GM20431 (cell line): ENCODE measurements around the gene PUS7.

Experiments used
- in situ Hi-C: fragments of 300-500 bp; cut with MseI, MboI; formaldehyde crosslinking; loops from one replicate; pipeline ENCODE4 v1.15.0; 2020; ENCODE audit warnings: low sequenced_read_pairs; ENCODE audit not compliant: unreplicated experiment

Gene PUS7

DNA sequence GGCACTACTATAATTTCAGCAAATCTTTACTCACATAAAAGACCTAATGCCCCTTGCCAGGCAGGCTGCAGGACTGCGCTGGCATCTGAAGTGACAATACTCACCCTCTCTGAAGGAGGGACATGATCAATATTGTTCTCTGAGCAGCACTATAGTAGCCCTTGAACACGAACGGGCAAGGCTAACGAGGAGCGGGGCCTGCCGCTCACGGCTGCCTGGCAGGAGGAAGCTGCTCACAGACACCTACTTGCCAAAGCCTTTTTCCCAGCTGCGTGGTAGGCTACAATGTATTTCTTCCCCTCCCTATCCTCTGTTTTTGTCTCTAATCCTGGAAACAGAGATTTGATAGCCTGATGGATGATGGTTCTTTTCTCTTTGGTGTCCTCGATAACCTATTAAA, 19.9 kb downstream of the PUS7 start:
- in situ Hi-C loops = no loop called here

DNA sequence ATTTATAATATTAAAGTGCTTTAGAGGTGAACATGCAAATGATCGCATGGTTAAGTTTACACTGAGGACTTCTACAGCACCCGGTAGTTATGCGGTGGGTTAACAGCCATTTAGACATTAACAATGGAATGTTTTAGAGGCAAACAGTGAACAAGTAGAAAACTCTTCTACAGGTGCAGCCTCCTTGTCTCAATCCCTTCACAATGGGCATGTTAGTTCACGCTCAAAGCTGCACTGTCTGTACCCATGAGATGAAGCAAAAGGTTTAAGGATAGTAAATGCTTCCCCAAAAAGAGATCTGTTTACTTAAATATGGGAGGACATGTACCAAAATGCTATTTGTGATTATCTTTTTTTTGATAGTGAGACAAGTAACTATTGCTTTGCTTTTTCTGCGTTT, 25.1 kb downstream of the PUS7 start:
- in situ Hi-C loops = no loop called here

DNA sequence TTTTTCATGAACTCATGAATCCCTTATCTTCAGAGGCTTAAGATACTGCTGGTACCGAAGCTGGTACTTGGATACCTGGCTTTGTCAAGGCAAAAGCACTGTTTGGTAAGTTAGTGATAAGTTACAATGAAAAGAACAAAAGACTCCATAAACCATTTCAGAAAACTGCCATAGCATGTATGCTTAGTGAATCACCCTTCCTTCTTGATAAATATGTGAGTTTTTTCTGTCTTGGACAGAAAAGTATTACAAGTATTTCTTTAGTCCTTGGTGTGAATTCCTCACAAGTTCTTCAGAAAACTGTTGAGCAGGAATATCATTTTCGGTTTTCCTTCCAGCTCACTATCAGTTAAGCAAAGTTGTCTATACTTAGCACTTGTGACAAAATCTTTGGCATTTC, 25.6 kb downstream of the PUS7 start:
- in situ Hi-C loops = no loop called here

DNA sequence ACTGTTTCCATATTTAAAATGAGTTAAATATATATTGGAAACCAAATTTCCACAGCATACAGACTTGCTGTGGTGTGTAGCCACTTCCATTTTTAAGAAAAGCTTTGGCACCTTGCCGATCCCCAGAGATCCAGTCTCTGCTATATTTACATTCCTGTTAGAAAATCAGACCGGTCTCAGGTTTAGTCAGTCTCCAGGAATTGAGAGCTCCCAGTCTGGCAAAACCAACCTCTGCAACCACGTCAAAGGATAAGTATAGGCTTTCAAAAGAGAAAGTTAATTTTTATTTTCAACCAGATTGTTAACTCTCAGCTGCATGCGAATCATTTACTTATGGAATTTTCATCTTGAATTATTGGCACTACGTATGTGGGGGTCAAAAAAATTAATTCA, 28.2 kb downstream of the PUS7 start:
- in situ Hi-C loops = no loop called here

DNA sequence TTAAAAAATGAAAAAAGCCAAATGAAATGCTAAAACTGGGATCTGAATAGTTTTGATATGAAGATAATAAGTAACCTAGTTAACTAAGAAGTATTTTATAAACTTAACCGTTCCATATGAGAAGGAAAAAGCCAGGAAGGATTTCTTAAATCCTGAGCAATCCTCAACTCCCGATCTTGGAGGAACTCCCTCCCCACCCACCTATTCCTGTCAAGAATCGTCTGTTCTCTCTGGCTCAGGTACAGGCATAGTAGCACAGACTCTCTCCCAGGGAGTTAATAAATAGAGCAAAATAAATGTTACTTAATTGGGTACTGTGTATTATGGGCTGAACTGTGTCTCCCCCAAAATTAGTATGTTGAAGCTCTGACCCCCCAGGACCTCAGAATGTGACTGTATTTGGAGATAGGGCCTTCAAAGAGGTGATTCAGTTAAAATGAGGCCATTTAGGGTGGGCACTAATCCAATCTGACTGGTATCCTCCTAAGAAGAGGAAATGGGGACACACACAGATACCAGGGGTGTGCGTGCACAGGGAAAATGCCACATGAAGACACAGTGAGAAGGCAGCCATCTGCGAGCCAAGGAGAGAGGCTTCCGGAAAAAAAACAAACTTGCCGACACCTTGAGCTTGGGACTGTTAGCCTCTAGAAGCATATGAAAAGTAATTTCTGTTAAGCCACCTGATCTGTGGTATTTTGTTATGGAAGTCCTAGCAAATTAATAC, 28.7 kb downstream of the PUS7 start:
- in situ Hi-C loops = no loop called here

DNA sequence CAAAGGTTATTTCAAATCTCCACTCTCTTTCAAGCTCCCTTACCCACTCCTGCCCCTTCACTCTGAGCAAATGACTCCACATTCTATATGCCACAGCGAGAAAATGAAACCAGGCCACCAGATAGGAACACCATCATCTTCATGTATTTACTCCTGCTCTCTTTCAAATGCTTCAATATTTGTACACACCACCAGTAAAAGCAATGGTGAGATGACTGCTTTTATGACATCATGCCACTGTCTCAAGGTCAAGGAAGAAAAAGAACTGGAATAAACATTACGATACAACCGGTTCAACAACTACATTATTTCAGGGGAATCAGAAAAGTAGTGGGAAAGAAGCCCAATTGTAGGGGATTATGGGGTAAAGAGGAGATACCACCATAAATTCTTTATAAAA, 32.7 kb downstream of the PUS7 start:
- in situ Hi-C loops = no loop called here

DNA sequence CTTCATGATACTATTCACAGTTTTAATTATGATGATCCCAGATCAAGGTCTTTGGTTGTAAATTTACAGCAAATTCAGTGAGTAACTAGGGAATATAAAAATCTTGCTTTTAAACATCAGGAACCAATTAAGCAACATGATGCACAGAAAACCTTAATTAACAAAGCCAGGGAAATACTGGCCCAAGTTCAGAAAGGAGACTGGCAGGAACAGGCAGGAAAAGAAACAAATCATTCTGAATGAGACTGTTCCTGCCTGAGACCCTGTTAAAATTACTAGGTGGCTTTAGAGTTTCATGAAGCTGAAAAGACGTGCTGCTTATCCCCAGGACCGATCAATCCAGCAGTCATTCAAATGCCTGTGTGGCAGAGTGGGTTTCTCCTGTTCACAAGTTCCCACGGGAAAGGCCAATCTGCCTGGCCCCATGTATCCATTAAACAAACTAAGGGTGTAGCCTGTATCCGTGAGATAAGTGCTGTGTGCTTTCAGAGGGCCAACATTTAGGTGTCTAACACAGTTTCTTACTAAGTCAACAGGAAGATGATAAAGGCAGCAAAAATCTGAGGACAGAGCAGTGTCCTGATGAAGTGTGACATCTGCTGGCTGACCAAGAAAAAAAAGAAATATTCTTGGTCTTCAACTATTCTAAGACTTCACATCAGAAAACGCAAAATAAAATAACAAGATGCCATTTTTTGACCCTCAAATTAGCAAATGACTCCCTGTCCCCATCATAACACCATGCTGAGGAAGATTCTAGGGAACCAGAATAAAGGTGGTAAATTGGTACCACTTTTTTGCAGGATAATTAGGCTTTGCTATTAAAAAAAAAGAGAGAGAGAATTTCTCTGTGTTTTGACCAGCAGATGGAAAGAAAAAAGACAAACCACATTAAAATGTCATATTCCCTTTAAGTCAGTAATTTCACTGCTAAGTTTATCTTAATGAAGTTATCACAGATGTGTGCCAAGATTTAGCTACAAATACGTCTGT, 34.2 kb downstream of the PUS7 start:
- in situ Hi-C loops = no loop called here

DNA sequence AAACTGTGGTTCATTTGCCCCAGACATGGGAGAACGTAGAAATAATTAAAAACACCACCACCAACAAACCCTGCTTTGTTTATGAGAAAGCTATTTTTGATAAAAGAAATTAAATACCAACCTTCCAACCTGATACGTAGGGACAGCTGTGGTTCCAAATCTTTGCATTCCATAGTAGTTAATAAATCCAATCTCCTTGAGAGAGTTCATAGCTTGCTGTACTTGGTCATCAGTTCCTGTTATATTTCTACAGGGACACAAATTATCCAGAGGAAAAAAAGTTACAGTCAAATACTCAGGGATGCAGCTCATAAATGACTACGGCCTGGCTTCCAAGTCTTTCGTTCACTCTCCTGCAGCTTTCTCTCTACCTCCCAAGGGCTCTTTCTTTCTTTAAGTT, 41.1 kb downstream of the PUS7 start:
- in situ Hi-C loops = no loop called here

DNA sequence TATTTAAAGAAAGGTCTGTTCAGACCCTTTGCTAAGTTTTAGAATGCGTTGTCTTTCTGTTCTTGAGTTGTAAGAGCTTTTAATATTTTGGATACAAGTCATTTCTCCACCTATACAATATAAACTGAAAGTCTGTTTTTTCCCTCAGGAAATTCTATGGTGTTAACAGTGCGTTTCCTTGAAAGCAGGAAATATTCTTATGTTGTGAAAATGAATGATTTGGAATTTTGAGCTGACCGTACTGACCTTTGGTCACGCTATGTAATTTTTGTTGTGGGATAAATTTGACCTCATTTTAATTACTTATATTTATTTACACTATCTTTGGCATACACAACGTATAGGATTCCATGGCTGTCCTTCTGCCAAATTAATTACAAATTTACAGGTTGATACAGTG, 43.5 kb downstream of the PUS7 start:
- in situ Hi-C loops = no loop called here

DNA sequence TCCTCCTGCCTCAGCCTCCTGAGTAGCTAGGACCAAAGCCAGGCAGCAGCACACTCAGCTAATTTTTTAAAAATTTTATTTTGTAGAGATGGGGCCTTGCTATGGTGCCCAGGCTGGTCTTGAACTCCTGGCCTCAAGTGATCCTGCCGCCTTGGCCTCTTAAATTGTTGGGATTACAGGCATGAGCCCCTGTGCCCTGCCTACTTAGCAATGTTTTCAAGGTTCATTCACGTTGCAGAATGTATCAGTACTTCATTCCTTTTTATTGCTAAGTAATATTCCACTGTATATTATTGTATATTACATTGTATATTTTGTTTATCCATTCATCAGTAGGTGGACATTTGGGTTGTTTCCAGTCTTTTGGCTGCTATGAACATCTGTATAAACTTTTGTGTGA, 44.2 kb downstream of the PUS7 start:
- in situ Hi-C loops = no loop called here

DNA sequence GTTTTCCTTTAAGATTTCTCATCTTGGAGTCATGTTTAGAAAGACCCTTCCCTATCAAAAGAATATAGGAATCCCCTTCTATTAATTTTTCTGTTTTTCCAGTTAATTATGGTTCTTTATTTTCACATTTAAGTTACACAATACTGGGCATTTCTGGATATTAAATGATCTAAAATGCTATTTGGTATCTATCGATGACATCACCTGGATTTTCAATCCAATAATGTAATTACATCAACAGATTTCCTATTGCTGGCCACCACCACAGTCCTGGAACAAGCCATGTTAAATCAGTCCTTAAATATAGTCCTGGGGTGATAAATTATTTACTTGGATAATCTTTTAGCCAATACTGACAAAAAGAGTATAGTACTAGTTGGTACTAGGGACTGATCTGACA, 48.0 kb downstream of the PUS7 start:
- in situ Hi-C loops = no loop called here

DNA sequence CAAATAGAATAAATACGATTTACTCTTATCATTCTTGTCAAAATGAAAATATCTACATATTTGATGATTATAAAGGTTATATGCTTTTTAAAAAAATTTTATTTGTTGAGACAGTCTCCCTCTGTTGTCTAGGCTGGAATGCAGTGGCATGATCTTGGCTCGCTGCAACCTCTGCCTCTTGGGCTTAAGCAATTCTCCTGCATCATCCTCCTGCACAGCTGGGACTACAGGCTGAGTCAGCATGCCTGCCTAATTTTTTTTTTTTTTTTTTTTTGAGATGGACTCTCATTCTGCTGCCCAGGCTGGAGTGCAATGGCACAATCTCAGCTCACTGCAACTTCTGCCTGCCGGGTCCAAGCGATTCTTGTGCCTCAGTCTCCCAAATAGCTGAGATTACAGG, 48.9 kb downstream of the PUS7 start:
- in situ Hi-C loops = no loop called here

DNA sequence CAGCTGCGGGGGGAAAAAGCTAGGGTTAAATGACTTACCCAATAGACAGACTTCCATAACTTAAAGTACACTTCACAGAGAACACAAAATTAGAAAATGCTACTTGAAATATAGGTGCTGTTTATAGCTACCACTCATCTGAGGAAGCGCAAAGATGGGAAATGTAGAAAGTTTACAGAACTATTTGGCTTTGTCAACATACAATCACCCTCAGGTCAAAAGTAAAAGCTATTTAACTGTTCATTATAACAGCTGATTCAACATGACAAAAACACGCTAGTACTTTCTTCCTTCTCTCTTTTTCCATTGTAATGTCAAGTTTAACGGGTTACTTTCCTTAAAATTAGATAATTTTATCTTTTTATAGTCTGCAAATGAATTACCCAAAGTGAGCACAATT, 51.2 kb downstream of the PUS7 start:
- in situ Hi-C loops = no loop called here

DNA sequence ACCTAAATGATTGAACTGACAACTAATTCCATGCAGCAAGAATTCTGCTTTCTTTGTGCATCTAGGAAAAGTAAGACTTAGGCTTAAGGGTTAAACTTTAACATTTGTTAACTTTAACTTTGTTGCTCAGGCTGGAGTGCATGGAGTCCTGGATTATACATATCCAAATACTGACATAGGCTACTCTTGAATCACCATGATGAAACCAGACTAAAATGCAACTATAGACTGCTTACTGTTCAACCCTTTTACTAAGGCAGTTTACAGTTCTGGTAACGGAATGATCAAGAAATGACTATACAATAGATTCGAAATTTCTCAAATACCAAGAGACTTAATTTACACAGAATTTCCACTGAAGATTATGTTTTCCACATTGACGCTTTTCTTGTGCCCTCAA, 52.0 kb downstream of the PUS7 start:
- in situ Hi-C loops = no loop called here

DNA sequence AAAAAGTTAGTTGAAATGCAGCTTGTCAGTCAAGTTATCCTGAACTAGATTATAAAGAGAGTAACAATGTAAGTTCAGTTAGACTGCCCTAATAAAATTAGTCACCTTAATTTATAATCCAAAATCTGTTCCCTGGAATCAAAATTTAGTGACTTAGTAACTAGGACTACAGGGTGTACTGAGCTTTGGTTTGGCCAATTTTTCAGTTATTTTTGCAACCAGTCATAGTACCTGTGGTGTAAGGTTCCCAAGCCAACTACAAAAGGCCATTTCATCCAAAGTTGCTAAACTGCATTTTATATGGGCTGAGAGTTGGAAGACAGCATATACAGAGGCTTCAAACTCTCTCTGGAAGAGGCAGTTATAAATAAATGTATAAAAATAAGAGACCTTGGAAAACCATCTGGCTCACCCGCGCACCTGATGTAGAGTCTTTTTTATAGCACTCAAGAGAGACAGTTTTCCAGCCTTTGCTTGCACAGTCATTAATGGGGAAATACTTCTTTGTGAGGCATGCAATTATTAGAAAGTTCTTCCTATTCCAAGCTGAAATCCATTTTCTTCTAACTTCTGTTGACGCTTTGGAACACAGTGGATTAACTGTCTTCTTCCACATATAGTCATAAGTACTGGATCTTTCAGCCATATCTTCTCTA, 59.2 kb downstream of the PUS7 start:
- in situ Hi-C loops = no loop called here

DNA sequence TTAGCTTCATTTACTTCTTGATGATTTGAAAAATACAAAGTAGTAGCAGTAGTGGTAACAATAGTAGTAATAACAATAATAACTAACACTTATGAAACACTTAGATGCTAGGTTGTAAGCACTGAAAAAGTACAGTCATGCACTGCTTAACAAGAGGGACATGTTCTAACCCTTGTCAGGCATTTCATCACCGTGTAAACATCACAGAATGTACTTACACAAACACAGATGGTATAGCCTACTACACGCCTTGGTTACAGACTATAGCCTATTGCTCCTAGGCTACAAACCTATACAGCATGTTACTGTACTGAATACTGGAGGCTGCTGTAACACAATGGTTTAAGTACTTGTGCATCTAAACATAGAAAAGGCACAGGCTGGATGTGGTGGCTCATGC, 60.6 kb downstream of the PUS7 start:
- in situ Hi-C loops = no loop called here

DNA sequence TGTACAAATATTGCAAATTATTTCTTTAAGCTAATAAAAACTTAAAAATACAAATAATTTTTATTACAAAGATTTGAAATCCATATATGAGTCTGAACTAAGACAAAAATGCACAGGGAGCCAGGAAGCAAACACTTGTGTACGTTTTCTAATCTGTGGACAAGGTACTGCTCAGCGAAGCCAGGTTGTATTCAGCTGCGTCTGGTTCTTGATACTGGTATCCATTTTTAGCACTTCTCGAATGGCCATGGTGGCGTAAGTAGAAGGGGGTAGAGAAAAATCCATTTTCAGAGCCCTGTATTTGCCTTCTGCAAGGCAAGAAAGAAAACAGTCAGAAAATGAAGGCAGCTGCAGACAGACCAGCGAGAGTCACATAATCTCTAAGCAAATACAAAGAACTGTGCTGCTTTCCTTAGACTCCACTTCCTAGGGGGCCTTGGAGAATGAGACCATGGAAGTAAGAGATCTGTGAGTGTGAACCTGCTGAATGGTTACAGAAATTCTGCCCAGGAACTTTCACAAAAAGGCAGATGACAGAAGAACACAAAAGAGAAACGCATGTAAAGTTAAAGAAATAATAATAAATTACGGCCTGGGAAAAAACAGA, 64.3 kb downstream of the PUS7 start:
- in situ Hi-C loops = no loop called here

DNA sequence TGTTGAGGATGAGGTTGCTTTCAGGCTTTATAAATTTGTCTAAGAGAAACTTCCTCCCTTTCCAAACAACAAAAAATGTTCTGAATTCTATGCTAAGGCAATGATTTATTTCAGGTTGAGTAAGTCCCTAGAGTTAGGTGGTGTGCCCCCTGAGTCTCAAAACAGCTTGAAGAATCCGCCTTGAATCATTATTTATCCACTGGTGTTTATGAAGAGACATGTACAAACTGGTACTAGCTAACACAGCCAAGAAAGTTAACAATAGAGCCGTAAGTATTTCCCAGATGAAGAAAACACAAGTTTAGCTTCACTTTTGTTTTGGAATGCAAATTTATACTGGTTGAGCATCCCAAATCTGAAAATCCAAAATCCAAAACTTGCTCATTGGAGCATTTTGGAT, 67.2 kb downstream of the PUS7 start:
- in situ Hi-C loops = no loop called here

DNA sequence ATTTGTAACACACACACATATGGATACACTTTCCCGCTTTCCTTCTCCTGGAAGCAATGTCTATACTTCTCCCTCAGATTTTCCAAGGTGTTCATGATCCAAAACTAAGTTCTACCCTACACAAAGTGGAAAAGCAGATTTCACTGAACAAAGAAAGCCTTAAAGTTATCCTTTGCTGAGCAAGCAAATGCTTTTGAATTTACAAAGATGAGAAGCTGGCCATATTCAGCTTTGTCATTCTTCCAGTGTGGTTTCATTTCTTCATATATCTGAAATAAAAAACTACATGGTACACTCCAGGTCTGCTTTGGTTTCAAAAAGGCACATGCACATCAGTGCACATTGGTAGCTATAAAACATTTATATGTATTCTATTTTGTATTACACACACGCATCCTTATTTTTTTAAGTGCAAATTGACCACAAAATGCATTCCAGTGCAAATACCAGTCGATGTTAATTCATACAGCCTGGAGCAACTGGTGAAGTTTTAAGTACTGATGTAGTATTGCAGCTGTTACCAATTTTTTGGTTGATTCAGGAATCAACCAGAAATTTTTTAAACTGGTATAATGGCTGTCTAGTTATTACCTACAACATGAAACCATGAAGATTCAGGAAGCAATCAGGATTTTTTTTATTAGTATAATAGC, 67.8 kb downstream of the PUS7 start:
- in situ Hi-C loops = no loop called here

DNA sequence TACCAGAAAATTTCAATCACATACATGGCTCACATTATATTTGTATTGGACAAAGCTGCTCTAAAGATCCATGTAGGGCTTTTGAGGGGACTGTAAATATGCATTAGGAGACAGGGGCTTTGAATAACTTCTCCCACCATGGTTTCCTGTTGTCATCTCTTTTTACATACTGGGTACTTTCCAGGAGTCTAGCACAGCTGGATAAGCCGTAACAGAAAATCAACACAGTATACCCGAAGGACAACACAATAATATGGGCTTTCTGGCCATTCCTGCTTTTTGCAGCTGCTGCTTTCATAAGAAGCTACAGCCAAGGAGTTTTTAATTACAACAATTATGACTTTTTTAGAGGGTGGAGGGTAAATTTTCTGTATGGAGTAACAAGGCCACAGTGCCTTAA, 70.0 kb downstream of the PUS7 start:
- in situ Hi-C loops = no loop called here
